ENCODE measurements around the gene MAP3K15.
"Not testable (repeated sequence)": the region's sequence is repeated elsewhere in the genome, so short reads cannot be mapped to it uniquely, and the experiment has no call there.

MAP3K15 gene

DNA sequence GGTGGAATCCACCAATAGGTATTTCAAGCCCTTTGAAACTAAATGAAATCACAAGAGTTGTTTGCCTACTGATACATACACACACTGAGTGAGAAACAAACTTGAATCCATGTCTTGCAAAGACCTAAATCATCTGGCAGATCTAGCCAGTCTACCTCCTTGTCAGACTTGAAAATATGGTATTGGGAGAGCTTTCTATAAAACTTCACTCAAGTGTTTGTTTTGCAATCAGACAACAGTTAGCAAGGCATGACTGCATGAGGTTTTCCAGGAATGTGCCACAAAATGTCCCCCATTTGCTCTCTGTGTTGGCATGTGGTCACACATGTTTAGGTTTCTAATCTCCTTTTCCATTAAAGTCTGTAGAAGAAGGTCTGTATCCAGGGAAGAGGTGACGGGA, 52.4 kb downstream of the MAP3K15 start:
- no peak overlapping the region for H3K4me3 ChIP-seq (replicated peaks; ENCODE audit: low read depth, low read length)
- no peak for DNase-seq (ENCODE audit: low read depth)
- TF ChIP-seq, protein P1, sequence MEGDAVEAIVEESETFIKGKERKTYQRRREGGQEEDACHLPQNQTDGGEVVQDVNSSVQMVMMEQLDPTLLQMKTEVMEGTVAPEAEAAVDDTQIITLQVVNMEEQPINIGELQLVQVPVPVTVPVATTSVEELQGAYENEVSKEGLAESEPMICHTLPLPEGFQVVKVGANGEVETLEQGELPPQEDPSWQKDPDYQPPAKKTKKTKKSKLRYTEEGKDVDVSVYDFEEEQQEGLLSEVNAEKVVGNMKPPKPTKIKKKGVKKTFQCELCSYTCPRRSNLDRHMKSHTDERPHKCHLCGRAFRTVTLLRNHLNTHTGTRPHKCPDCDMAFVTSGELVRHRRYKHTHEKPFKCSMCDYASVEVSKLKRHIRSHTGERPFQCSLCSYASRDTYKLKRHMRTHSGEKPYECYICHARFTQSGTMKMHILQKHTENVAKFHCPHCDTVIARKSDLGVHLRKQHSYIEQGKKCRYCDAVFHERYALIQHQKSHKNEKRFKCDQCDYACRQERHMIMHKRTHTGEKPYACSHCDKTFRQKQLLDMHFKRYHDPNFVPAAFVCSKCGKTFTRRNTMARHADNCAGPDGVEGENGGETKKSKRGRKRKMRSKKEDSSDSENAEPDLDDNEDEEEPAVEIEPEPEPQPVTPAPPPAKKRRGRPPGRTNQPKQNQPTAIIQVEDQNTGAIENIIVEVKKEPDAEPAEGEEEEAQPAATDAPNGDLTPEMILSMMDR (IDR thresholded peaks at IDR 0.05; ENCODE audit: low read length, missing control alignments) = no peak

GRCh38 chrX:19462231-19462630, 53.1 kb downstream of the MAP3K15 start:
- DNase-seq (ENCODE audit: low read depth) = no peak
- H3K4me3 ChIP-seq (replicated peaks; ENCODE audit: low read depth, low read length) = no peak overlapping the region
- TF ChIP-seq, protein P1 (IDR thresholded peaks at IDR 0.05; ENCODE audit: low read length, missing control alignments) = no peak

DNA sequence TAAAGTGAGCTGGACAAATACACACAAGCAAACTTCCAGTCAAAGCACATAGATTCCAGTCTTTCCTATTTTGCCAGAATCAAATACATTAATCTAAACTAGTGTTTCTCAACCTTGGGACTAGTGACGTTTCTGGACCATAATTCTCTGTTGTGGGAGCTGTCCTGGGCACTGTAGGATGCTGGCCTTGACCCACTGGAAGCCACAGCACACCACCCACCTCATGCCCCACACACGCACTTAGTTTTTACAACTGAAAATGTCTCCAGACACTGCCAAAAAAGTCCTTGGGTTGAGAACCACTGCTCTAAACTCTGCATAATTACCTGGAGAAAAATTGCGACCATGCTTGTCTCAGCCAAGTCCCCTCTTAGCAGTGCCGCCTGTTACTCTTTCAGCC, 57.6 kb downstream of the MAP3K15 start:
- DNase-seq (ENCODE audit: low read depth) = no peak
- TF ChIP-seq, protein P1 (IDR thresholded peaks at IDR 0.05; ENCODE audit: low read length, missing control alignments) = no peak
- no peak overlapping the region for H3K4me3 ChIP-seq (replicated peaks; ENCODE audit: low read depth, low read length)

DNA sequence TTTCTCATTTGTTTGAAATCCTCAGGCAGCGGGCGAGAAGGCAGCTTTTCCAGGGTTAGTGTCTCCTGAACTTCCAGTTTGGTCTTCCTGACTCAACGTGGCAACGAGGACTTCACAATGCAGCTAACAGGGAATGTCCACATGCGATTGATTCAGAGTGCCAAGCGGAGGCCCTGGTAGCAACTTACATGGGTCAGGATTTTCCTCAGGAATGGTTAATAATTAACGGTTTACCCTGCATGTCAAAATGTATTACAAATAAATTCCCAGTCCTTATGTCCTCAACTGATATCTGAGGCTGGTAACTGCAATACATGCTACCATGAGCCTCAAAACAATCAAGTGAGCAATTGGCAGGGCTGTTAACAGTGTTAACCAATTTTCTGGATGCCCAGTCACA, 67.2 kb downstream of the MAP3K15 start:
- no peak for DNase-seq (ENCODE audit: low read depth)
- H3K4me3 ChIP-seq (replicated peaks; ENCODE audit: low read depth, low read length) = no peak overlapping the region
- TF ChIP-seq, protein P1 (IDR thresholded peaks at IDR 0.05; ENCODE audit: low read length, missing control alignments) = no peak

- no peak overlapping the region for H3K4me3 ChIP-seq (replicated peaks; ENCODE audit: low read depth, low read length)
- TF ChIP-seq, protein P1 (IDR thresholded peaks at IDR 0.05; ENCODE audit: low read length, missing control alignments) = no peak
- no peak for DNase-seq (ENCODE audit: low read depth)
Observed at GRCh38 chrX:19446397-19446796, 68.9 kb downstream of the MAP3K15 start.

- DNase-seq (ENCODE audit: low read depth); H3K4me3 ChIP-seq (replicated peaks; ENCODE audit: low read depth, low read length): not testable (repeated sequence)
Observed at GRCh38 chrX:19445772-19446171, 69.5 kb downstream of the MAP3K15 start.

GRCh38 chrX:19443869-19444526, 71.3 kb downstream of the MAP3K15 start:
- TF ChIP-seq, protein P1 (IDR thresholded peaks at IDR 0.05; ENCODE audit: low read length, missing control alignments) = no peak
- H3K4me3 ChIP-seq (replicated peaks; ENCODE audit: low read depth, low read length) = no peak overlapping the region
- DNase-seq (ENCODE audit: low read depth) = no peak

Data from fibroblast of pulmonary artery (primary cell).